ENCODE measurements around the gene C16orf90. TPM values are rescaled to one million over a fixed set of nuclear protein-coding genes. Genes with fewer than 3 reads are reported as not detected.

C16orf90 gene
- total RNA-seq, 1 donor from 2014 or later = not detected

GRCh38 chr16:3458852-3459361, 36.4 kb downstream of the C16orf90 start:
- peaks cover 5% of the 10 kb centered on the region for H3K27me3 Mint-ChIP-seq (ENCODE audit: insufficient read depth, low read depth)

GRCh38 chr16:3458278-3458851, 36.9 kb downstream of the C16orf90 start:
- Mint-ChIP-seq H3K36me3 (no peaks in the 10 kb centered on the region), H3K4me1 (peaks cover 42% of the 10 kb centered on the region), H3K9me3 (no peaks in the 10 kb centered on the region), H3K27ac (peak overlapping the region; percentile 87), H3K4me3 (peak overlapping the region; percentile 96), H3K27me3 (ENCODE audit: insufficient read depth, low read depth) (peaks cover 5% of the 10 kb centered on the region)
- H3K27me3 ChIP-seq = no peaks in the 10 kb centered on the region
- H4K20me1 ChIP-seq (ENCODE audit: low read depth) = peaks cover 38% of the 10 kb centered on the region
- peak overlapping the region; percentile 96 for H3K27ac ChIP-seq
- H3K36me3 ChIP-seq = no peaks in the 10 kb centered on the region
- peaks cover 52% of the 10 kb centered on the region for H3K79me2 ChIP-seq (ENCODE audit: low read depth)
- no peak for TF ChIP-seq EZH2 (IDR thresholded peaks at IDR 0.05)
- TF ChIP-seq, protein P1, sequence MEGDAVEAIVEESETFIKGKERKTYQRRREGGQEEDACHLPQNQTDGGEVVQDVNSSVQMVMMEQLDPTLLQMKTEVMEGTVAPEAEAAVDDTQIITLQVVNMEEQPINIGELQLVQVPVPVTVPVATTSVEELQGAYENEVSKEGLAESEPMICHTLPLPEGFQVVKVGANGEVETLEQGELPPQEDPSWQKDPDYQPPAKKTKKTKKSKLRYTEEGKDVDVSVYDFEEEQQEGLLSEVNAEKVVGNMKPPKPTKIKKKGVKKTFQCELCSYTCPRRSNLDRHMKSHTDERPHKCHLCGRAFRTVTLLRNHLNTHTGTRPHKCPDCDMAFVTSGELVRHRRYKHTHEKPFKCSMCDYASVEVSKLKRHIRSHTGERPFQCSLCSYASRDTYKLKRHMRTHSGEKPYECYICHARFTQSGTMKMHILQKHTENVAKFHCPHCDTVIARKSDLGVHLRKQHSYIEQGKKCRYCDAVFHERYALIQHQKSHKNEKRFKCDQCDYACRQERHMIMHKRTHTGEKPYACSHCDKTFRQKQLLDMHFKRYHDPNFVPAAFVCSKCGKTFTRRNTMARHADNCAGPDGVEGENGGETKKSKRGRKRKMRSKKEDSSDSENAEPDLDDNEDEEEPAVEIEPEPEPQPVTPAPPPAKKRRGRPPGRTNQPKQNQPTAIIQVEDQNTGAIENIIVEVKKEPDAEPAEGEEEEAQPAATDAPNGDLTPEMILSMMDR (IDR thresholded peaks at IDR 0.05) = no peak
- no peak for TF ChIP-seq EZH2phosphoT487 (IDR thresholded peaks at IDR 0.05)
- peak overlapping the region; percentile 89 for H3K4me2 ChIP-seq
- H3K9me3 ChIP-seq (ENCODE audit: low read depth) = no peaks in the 10 kb centered on the region
- DNase-seq (ENCODE audit: low spot score) = peak; percentile 76
- peaks cover 35% of the 10 kb centered on the region for H3K4me1 ChIP-seq
- H3F3A ChIP-seq (ENCODE audit: low read depth) = peaks cover 35% of the 10 kb centered on the region
- no peak overlapping the region for H2AFZ ChIP-seq (replicated peaks)
- peak overlapping the region; percentile 85 for H3K9ac ChIP-seq
- H3K4me3 ChIP-seq = peak overlapping the region; percentile 93

More at GRCh38 chr16:3458852-3459361, 36.4 kb downstream of the C16orf90 start:
- no peaks in the 10 kb centered on the region for H3K27me3 ChIP-seq
- H3K79me2 ChIP-seq (ENCODE audit: low read depth) = peaks cover 57% of the 10 kb centered on the region
- no peaks in the 10 kb centered on the region for H3K9me3 Mint-ChIP-seq
- no peak for DNase-seq (ENCODE audit: low spot score)
- H3K36me3 ChIP-seq = no peaks in the 10 kb centered on the region
- peak overlapping the region; percentile 89 for H3K4me2 ChIP-seq
- peak overlapping the region; percentile 85 for H3K9ac ChIP-seq
- TF ChIP-seq EZH2 (IDR thresholded peaks at IDR 0.05) = no peak
- TF ChIP-seq, protein P1 (IDR thresholded peaks at IDR 0.05) = no peak
- no peak for TF ChIP-seq EZH2phosphoT487 (IDR thresholded peaks at IDR 0.05)
- H3K27ac ChIP-seq = peak overlapping the region; percentile 96
- peak overlapping the region; percentile 96 for H3K4me3 Mint-ChIP-seq
- peak overlapping the region; percentile 93 for H3K4me3 ChIP-seq
- no peak overlapping the region for H2AFZ ChIP-seq (replicated peaks)
- peak overlapping the region; percentile 87 for H3K27ac Mint-ChIP-seq
- H4K20me1 ChIP-seq (ENCODE audit: low read depth) = peaks cover 38% of the 10 kb centered on the region
- H3K9me3 ChIP-seq (ENCODE audit: low read depth) = no peaks in the 10 kb centered on the region
- peaks cover 42% of the 10 kb centered on the region for H3K4me1 Mint-ChIP-seq
- H3F3A ChIP-seq (ENCODE audit: low read depth) = peaks cover 35% of the 10 kb centered on the region
- H3K36me3 Mint-ChIP-seq = peaks cover 2% of the 10 kb centered on the region
- H3K4me1 ChIP-seq = peaks cover 35% of the 10 kb centered on the region

DNA sequence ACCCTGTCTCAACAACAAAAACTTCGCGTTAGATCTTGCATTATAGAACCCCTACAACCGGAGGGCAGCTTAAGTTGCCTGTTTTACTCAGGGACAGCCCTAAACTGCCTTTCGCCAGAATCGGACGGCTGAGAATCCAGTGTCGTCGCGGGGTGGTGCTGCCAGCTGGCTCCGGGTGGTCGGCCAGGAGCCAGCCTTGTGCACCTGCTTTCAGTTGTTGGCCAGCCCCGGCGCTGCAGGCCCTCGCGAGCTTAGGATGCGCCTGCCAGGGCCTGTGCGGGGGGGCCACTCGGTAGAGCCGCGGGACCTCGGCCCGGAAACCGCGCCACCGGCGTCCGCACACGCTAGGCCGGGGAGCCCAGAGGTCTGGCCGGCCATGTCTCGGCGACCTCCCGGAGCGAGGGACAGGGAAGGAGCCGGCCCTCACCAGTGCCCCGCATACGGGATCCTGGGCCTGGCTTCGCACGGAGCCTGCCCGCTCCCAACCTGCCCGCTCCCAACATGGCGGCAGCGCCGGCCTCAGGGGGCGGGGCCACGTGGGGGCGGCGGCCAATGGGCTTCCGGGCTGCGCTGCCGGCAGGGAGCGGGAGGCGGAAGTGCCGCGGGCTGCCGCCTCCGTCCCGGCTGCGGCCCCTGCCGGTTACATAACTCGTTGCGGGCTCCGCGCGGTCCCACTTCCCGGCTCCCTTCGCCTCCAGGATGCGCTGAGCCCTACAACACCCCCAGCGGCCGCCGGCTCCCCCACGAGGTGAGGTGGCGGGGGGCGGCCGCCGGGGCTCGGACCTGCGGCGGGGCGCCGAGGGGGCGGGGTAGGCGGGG, 37.6 kb downstream of the C16orf90 start:
- H3K27me3 ChIP-seq = no peaks in the 10 kb centered on the region
- peaks cover 35% of the 10 kb centered on the region for H3F3A ChIP-seq (ENCODE audit: low read depth)
- peak overlapping the region; percentile 96 for H3K27ac ChIP-seq
- H3K9ac ChIP-seq = peak overlapping the region; percentile 85
- H3K9me3 ChIP-seq (ENCODE audit: low read depth) = no peaks in the 10 kb centered on the region
- H3K4me2 ChIP-seq = peak overlapping the region; percentile 89
- TF ChIP-seq EZH2phosphoT487 (IDR thresholded peaks at IDR 0.05) = no peak
- TF ChIP-seq, protein P1 (IDR thresholded peaks at IDR 0.05) = peak; percentile 63
- DNase-seq (ENCODE audit: low spot score) = peak; percentile 98
- peaks cover 38% of the 10 kb centered on the region for H4K20me1 ChIP-seq (ENCODE audit: low read depth)
- peak overlapping the region; percentile 91 for H3K27ac Mint-ChIP-seq
- peak overlapping the region; percentile 88 for H3K4me3 Mint-ChIP-seq
- H3K4me3 ChIP-seq = peak overlapping the region; percentile 93
- H3K9me3 Mint-ChIP-seq = no peaks in the 10 kb centered on the region
- H3K79me2 ChIP-seq (ENCODE audit: low read depth) = peaks cover 45% of the 10 kb centered on the region
- H3K27me3 Mint-ChIP-seq (ENCODE audit: insufficient read depth, low read depth) = peaks cover 5% of the 10 kb centered on the region
- no peaks in the 10 kb centered on the region for H3K36me3 Mint-ChIP-seq
- H3K4me1 ChIP-seq = peaks cover 35% of the 10 kb centered on the region
- no peaks in the 10 kb centered on the region for H3K36me3 ChIP-seq
- peaks cover 42% of the 10 kb centered on the region for H3K4me1 Mint-ChIP-seq
- peak overlapping the region; percentile 78 for H2AFZ ChIP-seq (replicated peaks)

Data from neural progenitor cell (in vitro differentiated cells).